ENCODE data around the gene TFPT. TPM values are rescaled to one million over a fixed set of nuclear protein-coding genes. Genes with fewer than 3 reads are reported as not detected.

The TFPT gene
- total and polyA plus RNA-seq, 4 donors: 2.4 to 5.6 (median 4.2) TPM

DNA sequence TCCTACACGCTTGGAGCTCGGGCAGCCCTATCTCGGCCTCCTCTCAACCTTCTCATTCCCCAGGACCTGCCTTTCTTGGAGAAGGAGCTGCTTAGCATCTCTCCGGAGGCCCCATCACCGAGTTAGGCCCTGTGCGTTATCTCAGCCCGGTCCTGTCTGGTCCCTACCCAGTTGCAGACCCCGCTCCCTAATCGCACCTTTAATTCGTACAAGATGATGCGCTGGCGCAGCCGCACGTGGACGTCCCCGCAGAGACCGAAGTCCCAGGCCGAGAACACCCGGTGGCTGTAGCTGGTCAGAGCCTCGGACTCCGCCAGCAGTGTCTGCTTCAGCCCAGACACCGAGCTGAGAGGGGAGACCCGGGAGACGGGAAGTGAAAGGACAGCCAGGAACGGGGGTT lies 49.8 kb upstream of the TFPT start:
- TF ChIP-seq, protein P1, sequence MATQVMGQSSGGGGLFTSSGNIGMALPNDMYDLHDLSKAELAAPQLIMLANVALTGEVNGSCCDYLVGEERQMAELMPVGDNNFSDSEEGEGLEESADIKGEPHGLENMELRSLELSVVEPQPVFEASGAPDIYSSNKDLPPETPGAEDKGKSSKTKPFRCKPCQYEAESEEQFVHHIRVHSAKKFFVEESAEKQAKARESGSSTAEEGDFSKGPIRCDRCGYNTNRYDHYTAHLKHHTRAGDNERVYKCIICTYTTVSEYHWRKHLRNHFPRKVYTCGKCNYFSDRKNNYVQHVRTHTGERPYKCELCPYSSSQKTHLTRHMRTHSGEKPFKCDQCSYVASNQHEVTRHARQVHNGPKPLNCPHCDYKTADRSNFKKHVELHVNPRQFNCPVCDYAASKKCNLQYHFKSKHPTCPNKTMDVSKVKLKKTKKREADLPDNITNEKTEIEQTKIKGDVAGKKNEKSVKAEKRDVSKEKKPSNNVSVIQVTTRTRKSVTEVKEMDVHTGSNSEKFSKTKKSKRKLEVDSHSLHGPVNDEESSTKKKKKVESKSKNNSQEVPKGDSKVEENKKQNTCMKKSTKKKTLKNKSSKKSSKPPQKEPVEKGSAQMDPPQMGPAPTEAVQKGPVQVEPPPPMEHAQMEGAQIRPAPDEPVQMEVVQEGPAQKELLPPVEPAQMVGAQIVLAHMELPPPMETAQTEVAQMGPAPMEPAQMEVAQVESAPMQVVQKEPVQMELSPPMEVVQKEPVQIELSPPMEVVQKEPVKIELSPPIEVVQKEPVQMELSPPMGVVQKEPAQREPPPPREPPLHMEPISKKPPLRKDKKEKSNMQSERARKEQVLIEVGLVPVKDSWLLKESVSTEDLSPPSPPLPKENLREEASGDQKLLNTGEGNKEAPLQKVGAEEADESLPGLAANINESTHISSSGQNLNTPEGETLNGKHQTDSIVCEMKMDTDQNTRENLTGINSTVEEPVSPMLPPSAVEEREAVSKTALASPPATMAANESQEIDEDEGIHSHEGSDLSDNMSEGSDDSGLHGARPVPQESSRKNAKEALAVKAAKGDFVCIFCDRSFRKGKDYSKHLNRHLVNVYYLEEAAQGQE (IDR thresholded peaks at IDR 0.05): no peak
- TF ChIP-seq, protein P2, sequence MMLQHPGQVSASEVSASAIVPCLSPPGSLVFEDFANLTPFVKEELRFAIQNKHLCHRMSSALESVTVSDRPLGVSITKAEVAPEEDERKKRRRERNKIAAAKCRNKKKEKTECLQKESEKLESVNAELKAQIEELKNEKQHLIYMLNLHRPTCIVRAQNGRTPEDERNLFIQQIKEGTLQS (IDR thresholded peaks at IDR 0.05): no peak
- TF ChIP-seq, protein P3, sequence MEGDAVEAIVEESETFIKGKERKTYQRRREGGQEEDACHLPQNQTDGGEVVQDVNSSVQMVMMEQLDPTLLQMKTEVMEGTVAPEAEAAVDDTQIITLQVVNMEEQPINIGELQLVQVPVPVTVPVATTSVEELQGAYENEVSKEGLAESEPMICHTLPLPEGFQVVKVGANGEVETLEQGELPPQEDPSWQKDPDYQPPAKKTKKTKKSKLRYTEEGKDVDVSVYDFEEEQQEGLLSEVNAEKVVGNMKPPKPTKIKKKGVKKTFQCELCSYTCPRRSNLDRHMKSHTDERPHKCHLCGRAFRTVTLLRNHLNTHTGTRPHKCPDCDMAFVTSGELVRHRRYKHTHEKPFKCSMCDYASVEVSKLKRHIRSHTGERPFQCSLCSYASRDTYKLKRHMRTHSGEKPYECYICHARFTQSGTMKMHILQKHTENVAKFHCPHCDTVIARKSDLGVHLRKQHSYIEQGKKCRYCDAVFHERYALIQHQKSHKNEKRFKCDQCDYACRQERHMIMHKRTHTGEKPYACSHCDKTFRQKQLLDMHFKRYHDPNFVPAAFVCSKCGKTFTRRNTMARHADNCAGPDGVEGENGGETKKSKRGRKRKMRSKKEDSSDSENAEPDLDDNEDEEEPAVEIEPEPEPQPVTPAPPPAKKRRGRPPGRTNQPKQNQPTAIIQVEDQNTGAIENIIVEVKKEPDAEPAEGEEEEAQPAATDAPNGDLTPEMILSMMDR (IDR thresholded peaks at IDR 0.05; ENCODE audit: low read depth, low read length, missing input control): no peak
- TF ChIP-seq HNF4G (IDR thresholded peaks at IDR 0.05): no peak
- TF ChIP-seq YY1 (IDR thresholded peaks at IDR 0.05): no peak
- no peak for TF ChIP-seq NR2F2 (IDR thresholded peaks at IDR 0.05)
- no peak for TF ChIP-seq RXRA (IDR thresholded peaks at IDR 0.05)
- TF ChIP-seq, protein P4, sequence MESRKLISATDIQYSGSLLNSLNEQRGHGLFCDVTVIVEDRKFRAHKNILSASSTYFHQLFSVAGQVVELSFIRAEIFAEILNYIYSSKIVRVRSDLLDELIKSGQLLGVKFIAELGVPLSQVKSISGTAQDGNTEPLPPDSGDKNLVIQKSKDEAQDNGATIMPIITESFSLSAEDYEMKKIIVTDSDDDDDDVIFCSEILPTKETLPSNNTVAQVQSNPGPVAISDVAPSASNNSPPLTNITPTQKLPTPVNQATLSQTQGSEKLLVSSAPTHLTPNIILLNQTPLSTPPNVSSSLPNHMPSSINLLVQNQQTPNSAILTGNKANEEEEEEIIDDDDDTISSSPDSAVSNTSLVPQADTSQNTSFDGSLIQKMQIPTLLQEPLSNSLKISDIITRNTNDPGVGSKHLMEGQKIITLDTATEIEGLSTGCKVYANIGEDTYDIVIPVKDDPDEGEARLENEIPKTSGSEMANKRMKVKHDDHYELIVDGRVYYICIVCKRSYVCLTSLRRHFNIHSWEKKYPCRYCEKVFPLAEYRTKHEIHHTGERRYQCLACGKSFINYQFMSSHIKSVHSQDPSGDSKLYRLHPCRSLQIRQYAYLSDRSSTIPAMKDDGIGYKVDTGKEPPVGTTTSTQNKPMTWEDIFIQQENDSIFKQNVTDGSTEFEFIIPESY (IDR thresholded peaks at IDR 0.05): no peak
- no peak for TF ChIP-seq EGR1 (IDR thresholded peaks at IDR 0.05; ENCODE audit: low read depth in 2 of 2)
- TF ChIP-seq TAF1 (conservative IDR thresholded peaks at IDR 0.05): no peak
- TF ChIP-seq JUND (IDR thresholded peaks at IDR 0.05): no peak
- TF ChIP-seq SP1 (IDR thresholded peaks at IDR 0.05): no peak
- no peak for TF ChIP-seq FOXA1 (IDR thresholded peaks at IDR 0.05)
- TF ChIP-seq HNF4A (conservative IDR thresholded peaks at IDR 0.05): no peak
- DNase-seq (ENCODE audit: low spot score): no peak
- peaks cover 10 to 21% (median 16%) of the 10 kb centered on the region in 4 donors for H3K4me1 ChIP-seq (ENCODE audit: control insufficient read depth in 4 of 4, insufficient read depth in 4 of 4, low read length in 3 of 4)
- no peak overlapping the region for H3K4me3 ChIP-seq (ENCODE audit: low read depth in 1 of 3, low read length in 3 of 3)
- no peaks in the 10 kb centered on the region for H3K9me3 ChIP-seq (ENCODE audit: control insufficient read depth in 4 of 4, low read length in 3 of 4)
- no peak overlapping the region for H3K9ac ChIP-seq (ENCODE audit: low read depth in 1 of 2, low read length in 2 of 2)
- H3K27me3 ChIP-seq (ENCODE audit: control insufficient read depth in 4 of 4, insufficient read depth in 4 of 4, low read length in 3 of 4): no peaks in the 10 kb centered on the region
- H3K36me3 ChIP-seq (ENCODE audit: control insufficient read depth in 4 of 4, insufficient read depth in 3 of 4, low read depth in 1 of 4, low read length in 3 of 4): no peaks in the 10 kb centered on the region
- no peak overlapping the region for H3K27ac ChIP-seq (ENCODE audit: low read depth in 1 of 2, low read length in 2 of 2)
- 92% methylated on average over 25 of the region's 25 CpGs for WGBS

DNA sequence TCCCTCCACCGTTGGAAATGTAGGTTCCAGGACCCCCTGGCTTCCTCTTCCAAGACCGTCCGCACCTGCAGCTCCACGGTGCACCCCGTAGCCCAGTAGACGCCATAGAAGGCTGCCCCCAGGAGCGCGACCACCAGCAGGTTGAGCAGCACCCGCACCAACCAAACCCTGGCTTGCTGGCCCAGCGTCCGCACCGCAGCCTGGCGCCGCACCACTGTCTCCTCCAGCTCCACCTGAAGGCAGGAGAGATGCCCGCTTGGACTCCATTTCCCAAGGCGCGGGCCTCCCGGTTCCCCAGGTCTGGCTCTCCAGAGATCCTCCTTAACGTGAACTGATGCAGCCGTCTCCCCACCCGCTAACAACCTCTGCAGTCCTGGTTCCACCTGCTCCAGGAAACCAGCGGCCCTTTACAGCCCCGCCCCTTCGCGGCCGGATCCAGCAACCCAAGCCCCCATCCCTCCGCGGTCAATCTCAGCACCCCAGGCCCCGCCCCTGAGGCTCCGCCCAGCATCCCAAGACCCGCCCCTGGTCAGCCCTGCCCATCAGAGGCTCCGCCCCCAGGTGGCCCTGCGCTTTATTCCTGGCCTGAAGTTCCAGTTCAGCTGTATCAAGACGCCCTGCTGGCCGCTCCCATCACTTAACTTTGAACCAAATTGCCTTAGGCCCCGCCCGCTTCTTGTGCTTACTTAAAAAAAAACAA lies 49.1 kb upstream of the TFPT start:
- Histone ChIP-seq H3K27ac (ENCODE audit: low read depth in 1 of 2, low read length in 2 of 2) (no peak overlapping the region), H3K4me3 (ENCODE audit: low read depth in 1 of 3, low read length in 3 of 3) (no peak overlapping the region), H3K9me3 (ENCODE audit: control insufficient read depth in 4 of 4, low read length in 3 of 4) (no peaks in the 10 kb centered on the region), H3K9ac (ENCODE audit: low read depth in 1 of 2, low read length in 2 of 2) (no peak overlapping the region), H3K27me3 (ENCODE audit: control insufficient read depth in 4 of 4, insufficient read depth in 4 of 4, low read length in 3 of 4) (no peaks in the 10 kb centered on the region), H3K36me3 (ENCODE audit: control insufficient read depth in 4 of 4, insufficient read depth in 3 of 4, low read depth in 1 of 4, low read length in 3 of 4) (no peaks in the 10 kb centered on the region), H3K4me1 (ENCODE audit: control insufficient read depth in 4 of 4, insufficient read depth in 4 of 4, low read length in 3 of 4) (peaks cover 10 to 25% (median 18%) of the 10 kb centered on the region in 4 donors)
- 16% methylated on average over 37 of the region's 37 CpGs for WGBS
- peak; percentile 61 for DNase-seq (ENCODE audit: low spot score)
- TF ChIP-seq YY1 (IDR thresholded peaks at IDR 0.05) (no peak), GABPA (IDR thresholded peaks at IDR 0.05 in 1 of 2, conservative IDR thresholded peaks at IDR 0.05 in 1 of 2) (no peak), EGR1 (IDR thresholded peaks at IDR 0.05; ENCODE audit: low read depth in 2 of 2) (no peak), SP1 (IDR thresholded peaks at IDR 0.05) (no peak), FOXA2 (IDR thresholded peaks at IDR 0.05) (no peak), RXRA (IDR thresholded peaks at IDR 0.05) (no peak), FOXA1 (IDR thresholded peaks at IDR 0.05) (no peak), HNF4G (IDR thresholded peaks at IDR 0.05) (no peak)
- TF ChIP-seq, protein P3 (IDR thresholded peaks at IDR 0.05; ENCODE audit: low read depth, low read length, missing input control): no peak
- TF ChIP-seq, protein P1 (IDR thresholded peaks at IDR 0.05): no peak
